ENCODE results near the gene SDK2.

DNA sequence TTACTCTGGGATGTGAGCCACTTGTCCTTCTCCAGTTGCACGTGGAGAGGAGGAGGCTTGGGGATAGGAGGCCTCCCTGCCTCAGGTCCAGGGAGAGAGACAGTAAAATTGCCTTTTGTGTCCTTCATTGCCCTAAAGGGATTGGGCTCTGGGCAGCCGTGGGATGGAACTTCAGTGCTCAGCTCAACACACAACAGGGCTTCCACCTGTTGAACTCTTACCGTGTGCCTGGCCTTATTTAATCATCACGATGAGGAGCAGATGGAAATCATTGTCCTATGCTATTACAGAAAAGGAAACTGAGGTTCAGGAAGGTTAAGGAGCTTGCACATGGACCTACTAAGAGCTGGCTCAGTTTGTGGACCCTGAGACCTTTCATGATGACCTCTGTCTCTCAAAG lies 240.0 kb downstream of the SDK2 start:
- TF ChIP-seq, protein P1, sequence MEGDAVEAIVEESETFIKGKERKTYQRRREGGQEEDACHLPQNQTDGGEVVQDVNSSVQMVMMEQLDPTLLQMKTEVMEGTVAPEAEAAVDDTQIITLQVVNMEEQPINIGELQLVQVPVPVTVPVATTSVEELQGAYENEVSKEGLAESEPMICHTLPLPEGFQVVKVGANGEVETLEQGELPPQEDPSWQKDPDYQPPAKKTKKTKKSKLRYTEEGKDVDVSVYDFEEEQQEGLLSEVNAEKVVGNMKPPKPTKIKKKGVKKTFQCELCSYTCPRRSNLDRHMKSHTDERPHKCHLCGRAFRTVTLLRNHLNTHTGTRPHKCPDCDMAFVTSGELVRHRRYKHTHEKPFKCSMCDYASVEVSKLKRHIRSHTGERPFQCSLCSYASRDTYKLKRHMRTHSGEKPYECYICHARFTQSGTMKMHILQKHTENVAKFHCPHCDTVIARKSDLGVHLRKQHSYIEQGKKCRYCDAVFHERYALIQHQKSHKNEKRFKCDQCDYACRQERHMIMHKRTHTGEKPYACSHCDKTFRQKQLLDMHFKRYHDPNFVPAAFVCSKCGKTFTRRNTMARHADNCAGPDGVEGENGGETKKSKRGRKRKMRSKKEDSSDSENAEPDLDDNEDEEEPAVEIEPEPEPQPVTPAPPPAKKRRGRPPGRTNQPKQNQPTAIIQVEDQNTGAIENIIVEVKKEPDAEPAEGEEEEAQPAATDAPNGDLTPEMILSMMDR (IDR thresholded peaks at IDR 0.05; ENCODE audit: low read length), result no peak
- TF ChIP-seq EZH2phosphoT487 (IDR thresholded peaks at IDR 0.05; ENCODE audit: low read length) (no peak), EZH2 (optimal IDR thresholded peaks at IDR 0.05; ENCODE audit: low read depth, low read length) (no peak)

Data from MM.1S (cell line).